GM13977 (cell line): ENCODE data around the gene PIK3C2G.

ENCODE experiments used
- DNase-seq: peaks from one replicate; pipeline ENCODE4 v3.0.0; 2012; ENCODE audit warnings: low spot score
- CTCF ChIP-seq: IDR thresholded peaks from 2 replicates; pipeline ENCODE4 v1.5.1; 2012; ENCODE audit warnings: mild to moderate bottlenecking, control low read depth; ENCODE audit not compliant: insufficient read depth; ENCODE audit errors: extremely low read depth, missing control alignments
- in situ Hi-C: fragments of 300-500 bp; cut with MboI; formaldehyde crosslinking; loops from one replicate; pipeline ENCODE4 v1.12.0; 2022; ENCODE audit warnings: low sequenced_read_pairs, low pct_unique_long_range_greater_than_20kb, mixed read lengths, inconsistent platforms; ENCODE audit not compliant: unreplicated experiment

PIK3C2G gene

GRCh38 chr12:18345021-18345735, 83.9 kb downstream of the PIK3C2G start:
- in situ Hi-C loops, result no loop called here
- no peak for TF ChIP-seq CTCF
- no peak for DNase-seq

- in situ Hi-C loops, result no loop called here
- DNase-seq, result no peak
- no peak for TF ChIP-seq CTCF
Measured at GRCh38 chr12:18352312-18352711, 91.0 kb downstream of the PIK3C2G start.

GRCh38 chr12:18355429-18355828, 94.1 kb downstream of the PIK3C2G start:
- no peak for TF ChIP-seq CTCF
- in situ Hi-C loops, result no loop called here
- DNase-seq, result no peak

- no peak for DNase-seq
- TF ChIP-seq CTCF, result no peak
- in situ Hi-C loops, result no loop called here
Measured at GRCh38 chr12:18358077-18358476, 96.8 kb downstream of the PIK3C2G start.

- in situ Hi-C loops, result no loop called here
- DNase-seq, result no peak
- no peak for TF ChIP-seq CTCF
Measured at GRCh38 chr12:18358930-18359329, 97.6 kb downstream of the PIK3C2G start.

GRCh38 chr12:18361433-18361832, 100.1 kb downstream of the PIK3C2G start:
- TF ChIP-seq CTCF, result no peak
- in situ Hi-C loops, result no loop called here

More at GRCh38 chr12:18361433-18361832, 100.1 kb downstream of the PIK3C2G start:
- no peak for DNase-seq
